GM12892 (cell line): ENCODE data around the gene MT1X.

Experiments
- DNase-seq: peaks from one replicate; pipeline ENCODE4 v3.0.0; 2011; ENCODE audit not compliant: insufficient read length
- FAIRE-seq: peaks from 2 replicates; lab custom pipeline; 2011; peaks lifted over from hg19 to GRCh38; lab: Jason Lieb, UNC
- POLR2A ChIP-seq: IDR thresholded peaks from 2 replicates; pipeline ENCODE4 v1.6.1; 2011; ENCODE audit warnings: low read depth, low read length, control low read depth
- POLR2AphosphoS5 ChIP-seq: IDR thresholded peaks from 2 replicates; pipeline ENCODE4 v1.6.1; 2011; ENCODE audit warnings: low read depth, low read length, control low read depth
- TAF1 ChIP-seq: IDR thresholded peaks from 2 replicates; pipeline ENCODE4 v1.6.1; 2011; ENCODE audit warnings: low read depth, mild to moderate bottlenecking, control low read depth, low read length, borderline replicate concordance

The MT1X gene

DNA sequence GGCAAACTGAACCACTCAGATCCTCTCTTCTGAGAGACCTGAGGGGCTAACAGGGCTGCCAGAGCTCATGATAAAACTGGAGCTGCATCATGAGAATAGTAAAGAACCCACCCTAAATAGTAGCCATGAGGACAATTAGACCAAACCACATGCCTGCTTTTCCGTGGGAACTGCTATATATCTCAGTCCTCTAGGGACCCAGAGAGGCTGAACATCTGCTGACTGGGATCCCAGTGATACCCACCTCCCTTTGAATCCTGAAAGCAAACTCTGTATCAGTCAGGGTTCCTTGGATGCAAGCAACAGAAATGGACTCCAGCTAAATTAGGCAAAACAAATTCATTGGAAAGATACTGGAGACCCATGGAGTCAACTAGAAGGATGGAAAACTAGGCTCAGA lies 6.5 kb downstream of the MT1X start:
- DNase-seq (no peak), FAIRE-seq (no peak)
- TF ChIP-seq POLR2AphosphoS5 (no peak), TAF1 (no peak)

DNA sequence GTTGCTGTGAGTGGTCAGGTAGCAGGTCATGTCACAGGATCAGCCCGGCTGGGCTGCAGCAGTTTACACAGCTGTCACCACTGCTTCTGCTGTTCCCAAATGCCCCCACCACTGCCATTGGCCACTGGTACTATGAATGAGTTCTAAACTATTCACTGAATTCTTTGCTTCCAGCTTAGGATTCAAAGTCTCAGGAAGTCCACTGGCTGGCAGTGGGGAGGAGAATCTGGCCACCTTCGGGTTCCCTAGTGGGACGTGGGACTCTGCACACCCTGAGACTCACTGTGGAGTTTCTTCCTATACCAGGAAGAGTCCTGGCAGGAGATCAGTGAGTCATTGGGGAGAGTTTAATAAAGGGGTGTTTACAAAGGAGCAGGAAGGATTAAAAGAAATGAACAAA lies 6.9 kb downstream of the MT1X start:
- TF ChIP-seq POLR2AphosphoS5 (no peak), TAF1 (no peak)
- DNase-seq (no peak), FAIRE-seq (no peak)

DNA sequence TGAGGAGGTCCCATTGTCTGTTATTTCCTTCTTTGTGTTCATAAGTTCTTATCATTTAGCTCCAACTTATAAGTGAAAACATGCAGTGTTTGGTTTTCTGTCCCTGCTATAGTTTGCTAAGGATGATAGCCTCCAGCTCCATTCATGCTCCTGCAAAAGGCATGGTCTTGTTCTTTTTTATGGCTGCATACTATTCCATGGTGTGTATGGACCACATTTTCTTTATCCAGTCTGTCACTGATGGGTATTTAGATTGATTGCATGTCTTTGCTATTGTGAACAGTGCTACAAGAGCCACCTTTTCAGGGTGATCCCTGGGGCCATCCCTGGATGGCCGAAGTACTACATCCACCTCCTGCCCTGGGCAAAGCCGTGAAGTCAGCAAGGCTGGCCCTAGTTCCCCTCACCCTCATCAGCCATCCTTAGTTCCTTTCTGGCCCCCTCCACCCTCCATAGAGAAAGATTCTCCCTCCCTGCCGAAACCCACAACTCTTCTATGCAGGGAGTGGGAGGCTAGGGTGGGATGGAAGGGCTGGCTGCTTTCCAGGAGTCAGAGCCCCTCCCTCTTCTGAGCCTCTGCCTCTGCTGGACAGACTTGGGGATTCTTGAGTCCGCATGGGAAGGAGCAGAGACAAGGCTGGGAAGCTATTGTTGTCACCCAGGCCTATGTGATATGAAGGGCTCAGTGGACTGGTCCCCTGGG lies 8.3 kb downstream of the MT1X start:
- no peak for DNase-seq
- no peak for TF ChIP-seq POLR2A
- TF ChIP-seq POLR2AphosphoS5 = no peak
- TF ChIP-seq TAF1 = no peak
- FAIRE-seq = no peak

DNA sequence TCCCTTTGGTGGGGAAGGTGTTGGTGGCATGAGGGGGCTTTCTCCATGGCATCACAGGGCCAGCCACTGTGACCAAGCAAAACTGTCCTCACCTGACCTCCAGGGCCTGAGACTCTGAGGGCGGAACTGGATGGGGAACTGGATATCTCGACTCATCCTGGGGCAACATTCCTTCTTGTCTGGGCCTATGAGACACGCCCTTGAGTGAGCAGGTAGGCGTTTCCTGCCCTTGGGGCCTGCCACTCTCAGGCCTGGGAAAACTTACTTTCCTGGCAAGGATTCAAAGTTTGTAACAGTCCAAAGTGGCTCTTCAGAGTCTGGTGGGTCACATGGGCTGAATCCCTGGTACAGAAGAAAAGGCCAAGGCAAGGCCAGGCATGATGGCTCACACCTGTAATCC lies 9.6 kb downstream of the MT1X start:
- DNase-seq (no peak), FAIRE-seq (no peak)
- TF ChIP-seq TAF1 = no peak
- no peak for TF ChIP-seq POLR2AphosphoS5
- no peak for TF ChIP-seq POLR2A

DNA sequence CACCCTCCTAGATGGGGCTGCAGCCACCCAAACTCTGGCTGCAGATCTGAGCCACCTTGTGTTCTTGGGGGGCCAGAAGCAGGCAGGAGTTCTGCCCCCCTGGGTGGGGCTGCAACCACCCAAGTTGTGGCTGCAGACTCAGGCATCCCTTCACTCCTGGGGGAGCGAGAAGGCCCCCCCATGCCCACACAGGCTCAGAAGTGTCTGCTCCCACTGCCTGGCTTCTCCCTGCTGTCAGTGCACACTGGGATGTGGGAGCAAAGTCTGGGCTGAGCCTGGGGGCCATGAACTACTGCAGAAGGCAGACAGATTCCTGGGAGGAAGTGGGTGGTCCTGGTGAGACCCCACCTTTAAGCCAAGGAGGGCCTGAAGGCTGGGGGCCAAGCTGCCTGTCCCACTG lies 13.0 kb downstream of the MT1X start:
- TF ChIP-seq POLR2AphosphoS5 = no peak
- no peak for TF ChIP-seq POLR2A
- no peak for TF ChIP-seq TAF1
- DNase-seq = no peak
- FAIRE-seq = no peak

DNA sequence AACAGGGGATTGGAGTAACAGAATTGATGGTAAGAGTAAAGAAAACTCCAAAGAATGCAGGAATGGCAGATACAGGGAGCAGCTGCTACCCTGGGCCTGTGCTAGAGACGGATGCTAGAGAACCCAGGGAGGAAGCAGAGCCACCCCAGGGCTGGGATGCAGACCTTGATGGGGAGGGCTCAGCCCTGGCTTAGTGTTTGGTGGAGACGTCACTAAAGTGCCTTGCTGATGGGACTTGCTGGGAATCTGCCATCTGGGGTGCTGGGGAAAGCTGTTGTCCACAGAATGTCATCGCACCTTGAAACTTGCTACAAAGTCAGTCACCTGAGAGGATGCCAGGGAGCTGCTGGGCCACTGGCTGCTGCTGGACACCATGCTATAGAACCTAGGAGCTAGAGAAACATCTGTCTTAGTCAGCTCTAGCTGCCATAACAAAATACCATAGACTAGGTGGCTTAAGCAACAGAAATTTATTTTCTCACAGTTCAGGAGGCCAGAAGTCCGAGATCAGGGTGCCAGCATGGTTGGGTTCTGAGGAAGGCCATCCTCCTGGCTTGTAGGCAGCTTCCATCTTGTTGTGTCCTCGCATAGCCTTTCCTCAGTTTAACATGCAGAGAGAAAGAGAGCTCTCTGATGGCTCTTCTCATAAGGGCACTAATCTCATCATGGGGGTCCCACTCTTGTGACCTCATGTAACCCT lies 15.3 kb downstream of the MT1X start:
- FAIRE-seq = no peak
- TF ChIP-seq POLR2AphosphoS5 (no peak), POLR2A (no peak), TAF1 (no peak)
- DNase-seq = no peak

DNA sequence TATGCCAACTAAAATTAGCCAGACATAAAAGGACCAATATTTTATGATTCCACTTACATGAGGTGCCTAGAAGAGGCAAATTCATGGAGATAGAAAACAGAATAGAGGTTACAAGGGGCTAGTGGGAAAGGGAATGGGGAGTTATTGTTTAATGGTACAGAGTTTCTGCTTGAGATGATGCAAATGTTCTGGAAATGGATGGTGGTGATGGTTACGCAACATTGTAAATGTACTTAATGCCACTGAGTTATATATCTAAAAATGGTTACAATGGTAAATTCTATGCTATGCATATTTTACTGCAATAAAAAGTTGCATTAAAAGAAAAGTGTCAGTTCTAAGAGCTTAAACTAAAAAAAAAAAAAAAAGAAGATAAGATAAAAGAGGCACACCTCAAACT lies 17.9 kb downstream of the MT1X start:
- FAIRE-seq = no peak
- TF ChIP-seq POLR2AphosphoS5 = no peak
- TF ChIP-seq POLR2A = no peak
- TF ChIP-seq TAF1 = no peak
- no peak for DNase-seq

DNA sequence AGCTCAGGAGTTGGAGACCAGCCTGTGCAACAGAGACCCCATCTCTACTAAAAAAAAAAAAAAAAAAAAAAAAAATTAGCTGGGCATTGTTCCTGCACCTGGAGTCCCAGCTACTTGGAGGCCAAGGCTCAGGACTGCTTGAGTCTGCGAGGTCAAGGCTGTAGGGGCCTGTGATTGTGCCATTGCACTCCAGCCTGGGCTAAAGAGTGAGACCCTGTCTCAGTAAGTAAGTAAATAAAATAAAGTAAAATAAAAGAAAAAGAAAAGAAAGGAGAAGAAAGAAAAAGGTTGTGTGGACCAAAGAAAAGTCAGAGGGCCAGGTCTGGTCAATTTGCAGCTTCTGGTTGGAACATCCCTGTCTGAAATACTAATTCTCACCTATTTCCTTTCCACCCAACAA lies 18.4 kb downstream of the MT1X start:
- FAIRE-seq (no peak), DNase-seq (no peak)
- TF ChIP-seq POLR2AphosphoS5 = no peak
- TF ChIP-seq TAF1 = no peak
- no peak for TF ChIP-seq POLR2A

DNA sequence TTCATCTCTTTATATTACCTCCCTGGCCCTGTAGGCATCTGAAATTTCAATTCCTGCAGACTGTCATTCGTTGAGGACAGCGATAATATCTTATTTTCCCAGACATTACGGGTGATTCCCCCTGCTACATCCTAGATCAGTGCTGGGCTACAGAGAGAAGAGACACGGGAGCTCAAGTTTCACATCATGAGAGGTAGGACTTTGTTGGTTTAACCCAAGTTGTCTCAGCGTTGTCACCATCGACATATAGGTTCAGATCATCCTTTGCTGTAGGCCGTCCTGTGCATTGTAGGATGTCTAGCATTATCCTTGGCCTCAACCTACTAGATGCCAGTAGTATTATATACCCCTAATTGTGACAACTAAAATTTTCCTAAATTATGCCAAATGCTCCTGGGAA lies 19.3 kb downstream of the MT1X start:
- peak; percentile 30 for FAIRE-seq
- TF ChIP-seq TAF1 = no peak
- TF ChIP-seq POLR2A = no peak
- TF ChIP-seq POLR2AphosphoS5 = no peak
- DNase-seq = no peak

DNA sequence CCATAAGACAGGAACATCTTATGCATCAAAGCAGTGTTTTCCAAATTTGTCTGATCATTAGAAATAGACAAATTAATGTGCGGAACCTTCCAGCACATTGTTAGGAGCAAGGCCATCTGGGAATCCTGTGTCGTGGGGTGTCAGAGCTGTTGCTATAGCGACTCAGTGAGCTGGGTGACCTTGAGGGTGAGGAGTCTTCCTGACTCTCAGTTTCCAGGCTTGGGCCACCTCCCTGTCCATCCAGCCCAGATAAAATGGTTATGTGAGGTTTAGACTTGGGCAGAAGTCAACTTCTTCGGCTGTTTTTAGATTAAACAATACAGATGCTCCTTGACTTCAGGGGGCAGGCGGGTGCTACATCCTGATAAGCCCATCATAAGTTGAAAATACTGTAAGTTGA lies 20.6 kb downstream of the MT1X start:
- DNase-seq (no peak), FAIRE-seq (no peak)
- TF ChIP-seq POLR2A (no peak), POLR2AphosphoS5 (no peak), TAF1 (no peak)

DNA sequence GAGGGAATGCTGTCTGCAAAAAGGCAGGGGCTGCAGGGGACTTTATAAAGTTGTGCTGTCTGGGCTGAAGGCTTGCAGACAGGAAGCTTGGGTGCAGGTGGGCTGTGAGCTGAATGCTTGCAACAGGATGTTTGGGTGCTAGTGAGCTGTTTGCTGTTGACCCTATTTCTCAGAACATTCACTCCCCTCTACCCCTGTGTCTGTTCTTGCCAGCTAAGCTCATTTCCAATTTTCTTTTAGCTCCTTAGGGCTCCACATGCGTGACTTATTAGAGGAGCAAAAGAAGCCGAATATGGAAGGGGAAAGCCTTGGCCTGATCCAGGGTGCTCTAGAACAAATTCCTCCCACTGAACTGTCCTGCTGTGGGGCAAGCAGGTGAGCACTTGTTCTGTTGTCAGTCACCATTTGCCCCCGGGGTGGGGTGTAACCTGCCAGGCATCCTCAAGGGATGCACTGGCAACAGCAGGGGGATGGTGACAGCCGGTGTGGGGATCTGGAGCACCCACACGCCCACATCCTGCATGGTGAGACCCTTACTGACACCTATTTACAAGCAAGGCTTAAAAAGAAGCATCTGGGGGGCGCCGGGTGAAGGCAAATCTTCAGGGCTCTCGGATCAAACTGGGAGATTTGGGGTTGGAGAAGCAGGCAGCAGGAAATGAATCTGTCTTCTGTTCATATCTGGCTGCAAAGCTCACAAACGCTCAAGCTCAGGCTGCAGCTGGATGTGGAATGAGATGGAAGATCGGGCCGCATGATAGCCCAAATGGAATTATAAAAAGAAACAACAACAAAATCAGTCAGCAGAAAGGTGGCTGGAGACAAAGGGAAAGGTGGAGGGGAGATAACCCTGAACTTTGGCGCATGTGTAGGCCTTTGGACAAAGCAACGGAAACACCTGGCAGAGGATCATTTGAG lies 26.5 kb downstream of the MT1X start:
- no peak for DNase-seq
- FAIRE-seq = no peak
- TF ChIP-seq POLR2A (no peak), TAF1 (no peak), POLR2AphosphoS5 (no peak)
